ENCODE measurements around the gene PCMTD2.
"Not testable (repeated sequence)": the region's sequence is repeated elsewhere in the genome, so short reads cannot be mapped to it uniquely, and the experiment has no call there.

PCMTD2 gene

DNA sequence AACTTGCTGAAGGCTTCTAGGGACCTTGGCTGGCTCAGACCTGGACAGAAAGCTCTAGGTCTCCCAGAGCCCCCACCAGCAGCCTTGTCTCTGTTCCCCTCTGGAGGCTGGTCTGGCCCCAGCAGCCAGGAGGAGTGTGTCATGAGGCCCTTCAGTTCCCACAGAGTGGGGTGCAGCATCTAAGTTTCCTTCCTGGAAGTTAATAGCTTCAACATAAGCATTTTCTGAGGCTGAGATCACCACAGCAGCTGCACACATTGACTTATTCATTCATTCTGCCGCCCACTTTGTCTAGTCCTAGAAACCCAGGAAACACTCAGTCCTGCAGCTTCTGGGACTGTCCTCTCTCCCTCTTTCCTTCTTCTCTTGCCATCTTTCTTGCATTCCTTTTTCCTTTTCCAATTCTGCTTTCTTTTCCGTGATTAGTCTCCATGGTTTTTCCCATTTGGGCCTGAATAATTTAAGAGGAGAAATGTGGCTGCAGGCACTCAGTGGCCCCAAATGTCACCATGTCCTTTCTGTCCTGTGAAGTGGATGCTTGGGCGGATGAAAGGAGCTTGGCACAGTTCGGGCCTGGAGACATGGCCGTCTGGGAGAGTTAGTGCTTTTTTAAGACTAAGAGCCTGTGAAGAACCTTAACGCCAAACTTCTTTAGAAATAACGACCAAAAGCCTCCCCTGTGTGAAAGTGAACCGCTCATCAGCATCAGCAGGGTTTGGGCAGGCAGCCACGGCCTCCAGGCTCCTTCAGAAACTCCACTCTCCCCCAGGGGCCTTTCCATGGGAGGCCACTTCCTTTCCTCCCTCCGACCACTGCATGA is 31.0 kb upstream of the PCMTD2 start:
- DNase-seq: no peak

DNA sequence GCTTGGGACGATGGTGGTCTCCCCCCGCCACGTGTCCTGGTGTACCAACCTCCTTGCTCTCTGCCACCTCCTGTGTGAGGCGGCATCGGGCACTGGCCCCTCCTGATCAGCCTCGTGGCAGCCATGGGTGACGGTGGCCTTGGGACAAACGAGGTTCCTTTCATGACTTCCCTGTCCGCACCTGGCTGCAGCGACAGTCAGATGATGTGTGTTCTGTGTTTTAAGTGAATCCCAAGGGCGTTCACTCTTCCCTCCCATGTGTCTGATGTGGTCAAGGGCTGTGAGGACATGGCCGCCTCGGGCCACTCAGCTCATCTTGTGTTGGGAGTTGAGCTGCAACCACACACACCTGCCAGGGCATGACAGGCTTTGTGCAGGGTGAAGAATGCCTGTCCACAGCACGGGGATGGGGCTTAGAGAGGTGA is 30.4 kb upstream of the PCMTD2 start:
- no peak for DNase-seq

DNA sequence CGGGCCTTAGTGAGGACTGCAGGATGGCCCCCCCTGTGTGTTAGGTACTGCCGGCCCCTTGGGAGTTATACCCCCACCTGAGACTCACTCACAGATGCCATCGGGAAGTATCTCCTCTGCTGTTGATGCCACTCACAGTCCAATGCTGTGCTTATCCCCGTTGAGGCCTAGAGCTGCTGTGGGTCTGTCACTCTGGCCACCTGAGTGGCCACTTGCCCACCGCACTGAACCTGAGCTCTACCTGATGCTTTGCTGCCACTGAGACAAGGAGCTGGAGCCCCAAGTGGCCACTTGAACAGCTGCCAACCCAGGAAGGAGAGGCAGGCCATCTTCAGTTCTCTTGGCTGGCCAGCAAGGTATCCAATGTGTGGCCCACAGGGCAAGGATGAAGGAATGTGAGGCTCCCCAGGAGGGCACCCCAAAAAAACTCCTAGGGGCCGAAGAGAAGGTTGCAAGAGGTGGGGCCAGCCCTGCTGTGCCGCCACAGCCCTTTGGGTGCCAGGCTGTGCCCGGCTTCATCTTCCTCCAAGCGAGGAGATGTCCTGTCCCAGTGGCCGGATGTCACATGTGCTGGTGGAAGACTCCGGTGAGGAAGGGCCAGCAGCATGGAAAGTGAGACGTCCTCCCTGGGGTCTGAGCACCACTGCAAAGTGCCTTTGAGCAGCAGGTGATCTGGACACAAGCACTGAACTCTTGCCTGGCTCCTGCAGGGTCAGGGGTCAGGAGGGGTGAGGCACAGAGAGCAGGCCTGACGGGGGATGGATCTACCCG is 29.5 kb upstream of the PCMTD2 start:
- DNase-seq: no peak

DNA sequence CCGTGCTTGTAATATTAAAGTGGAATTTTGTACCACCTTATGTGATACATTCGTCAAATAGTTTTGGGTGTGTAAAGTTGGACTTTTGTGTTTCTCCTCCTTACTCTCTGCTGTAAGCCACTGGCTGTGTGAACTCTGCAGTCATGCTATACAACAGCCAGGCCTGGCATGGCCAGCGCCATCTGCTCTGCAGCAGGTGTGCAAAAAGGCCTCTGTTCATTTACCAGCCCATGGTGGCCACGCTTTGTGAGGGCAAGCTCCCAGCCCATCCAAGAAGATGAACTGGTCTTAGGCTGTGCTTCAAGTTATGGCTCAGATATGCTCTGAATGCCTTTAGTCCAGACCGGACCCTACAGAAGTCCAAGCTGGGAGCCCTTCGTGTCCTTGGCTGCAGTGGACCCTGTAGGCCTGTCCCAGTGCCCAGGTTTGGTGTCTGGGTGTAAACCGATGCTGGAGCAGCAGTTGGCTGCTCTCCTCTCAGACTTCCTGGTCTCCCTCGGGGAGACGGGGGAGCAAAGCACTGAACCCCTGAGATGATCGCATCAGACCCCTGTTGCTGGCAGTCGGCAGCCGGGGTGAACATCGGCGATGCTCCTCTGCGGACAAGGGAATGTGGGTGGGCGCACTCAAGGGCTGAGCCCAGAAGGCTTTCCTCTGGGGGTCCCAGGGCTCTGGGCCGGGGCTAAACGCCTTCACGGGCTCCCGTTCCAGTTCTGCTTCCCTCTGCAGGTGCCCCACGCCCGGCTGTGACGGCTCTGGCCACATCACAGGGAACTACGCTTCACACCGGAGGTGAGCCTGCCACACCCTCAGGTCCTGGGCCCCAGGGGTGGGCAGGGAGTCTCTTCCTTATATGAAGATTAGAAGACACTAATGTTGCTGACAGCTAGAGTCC is 28.6 kb upstream of the PCMTD2 start:
- DNase-seq: no peak

DNA sequence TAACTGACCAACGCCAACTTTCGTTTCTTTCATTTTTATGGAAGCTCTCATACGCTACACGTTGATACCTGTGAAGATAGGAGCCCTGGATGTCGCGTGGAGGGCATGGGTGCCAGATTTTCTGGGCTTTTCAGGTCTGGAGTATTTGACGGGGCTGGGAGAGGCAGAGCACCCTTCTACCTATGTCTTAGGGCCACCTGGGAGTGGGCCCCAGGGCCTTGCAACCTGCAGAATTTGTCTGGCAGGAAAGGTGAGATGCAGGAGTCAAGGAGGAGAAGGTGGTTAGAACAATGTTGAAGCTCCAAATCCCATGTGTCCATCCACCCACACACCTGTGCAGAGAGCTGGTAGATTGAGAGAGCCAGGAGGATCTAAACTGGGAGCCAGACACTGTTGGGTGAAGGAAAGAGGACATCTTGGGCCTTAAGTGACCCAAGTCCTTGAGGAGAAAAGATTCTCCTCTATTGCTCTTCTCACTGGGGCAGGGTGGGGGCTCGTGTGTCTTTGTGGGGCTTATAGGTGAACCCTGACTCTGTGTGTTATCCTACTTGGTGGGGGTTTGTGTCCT is 27.4 kb upstream of the PCMTD2 start:
- DNase-seq: no peak

DNA sequence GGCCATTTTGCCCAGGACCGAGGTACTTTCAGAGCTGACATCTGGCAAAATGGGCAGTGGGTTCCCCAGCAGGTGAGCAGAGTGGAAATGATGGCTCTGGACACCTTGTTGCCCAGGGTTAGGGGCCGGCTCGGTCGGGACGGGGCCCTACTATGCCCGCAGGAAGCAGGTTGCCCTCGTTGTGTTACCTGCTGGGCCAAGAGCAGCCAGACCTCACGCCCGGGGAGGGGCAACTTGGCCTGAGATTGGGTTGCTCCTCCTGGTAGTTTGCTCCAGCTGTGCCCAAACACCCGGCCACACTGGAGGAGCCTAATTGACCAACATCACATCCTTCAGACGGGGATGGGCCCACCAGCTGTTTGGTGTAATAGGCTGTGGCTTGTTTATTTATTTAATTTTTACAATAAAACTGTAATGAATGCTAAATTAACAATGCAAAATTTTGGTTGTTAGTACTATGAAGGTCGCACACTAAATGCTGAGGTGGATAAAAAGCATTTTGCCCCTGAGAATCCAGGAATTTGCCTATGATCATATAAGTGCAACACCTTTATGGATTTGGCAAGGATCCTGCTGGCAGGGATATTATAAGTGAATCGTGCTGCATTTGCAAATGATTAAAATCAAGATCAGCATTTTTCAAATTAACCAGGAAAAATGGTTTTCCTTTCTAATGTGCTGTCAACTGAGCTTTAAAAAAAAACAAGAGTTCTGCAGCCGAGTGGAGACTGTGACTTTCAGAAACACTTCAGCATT is 26.6 kb upstream of the PCMTD2 start:
- no peak for DNase-seq

DNA sequence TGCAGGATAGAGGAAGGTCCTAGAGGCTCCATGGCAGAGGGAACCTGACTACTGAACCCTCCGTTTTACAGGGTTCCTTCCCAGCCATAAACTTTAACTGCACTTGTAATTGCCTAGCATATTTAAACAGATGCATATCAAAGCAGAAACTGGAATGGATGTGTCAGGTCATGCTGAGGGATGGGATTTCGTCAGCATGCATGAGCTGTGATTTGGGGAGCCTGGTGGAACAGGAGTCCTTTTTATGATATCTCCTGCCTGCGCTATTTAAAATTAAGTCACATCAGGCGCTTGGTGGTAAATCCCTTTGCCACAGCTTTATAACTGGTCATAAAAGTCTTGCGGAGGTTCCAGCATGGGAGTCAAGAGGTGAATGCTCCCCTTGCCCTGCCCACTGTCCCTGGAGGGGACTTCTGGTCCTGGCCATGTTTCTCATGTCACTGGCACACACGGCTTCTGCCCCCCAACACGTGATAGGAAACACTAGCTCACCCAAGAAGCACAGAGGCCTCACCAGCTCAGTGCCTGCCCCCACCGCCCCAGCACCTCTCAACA is 26.0 kb upstream of the PCMTD2 start:
- no peak for DNase-seq

DNA sequence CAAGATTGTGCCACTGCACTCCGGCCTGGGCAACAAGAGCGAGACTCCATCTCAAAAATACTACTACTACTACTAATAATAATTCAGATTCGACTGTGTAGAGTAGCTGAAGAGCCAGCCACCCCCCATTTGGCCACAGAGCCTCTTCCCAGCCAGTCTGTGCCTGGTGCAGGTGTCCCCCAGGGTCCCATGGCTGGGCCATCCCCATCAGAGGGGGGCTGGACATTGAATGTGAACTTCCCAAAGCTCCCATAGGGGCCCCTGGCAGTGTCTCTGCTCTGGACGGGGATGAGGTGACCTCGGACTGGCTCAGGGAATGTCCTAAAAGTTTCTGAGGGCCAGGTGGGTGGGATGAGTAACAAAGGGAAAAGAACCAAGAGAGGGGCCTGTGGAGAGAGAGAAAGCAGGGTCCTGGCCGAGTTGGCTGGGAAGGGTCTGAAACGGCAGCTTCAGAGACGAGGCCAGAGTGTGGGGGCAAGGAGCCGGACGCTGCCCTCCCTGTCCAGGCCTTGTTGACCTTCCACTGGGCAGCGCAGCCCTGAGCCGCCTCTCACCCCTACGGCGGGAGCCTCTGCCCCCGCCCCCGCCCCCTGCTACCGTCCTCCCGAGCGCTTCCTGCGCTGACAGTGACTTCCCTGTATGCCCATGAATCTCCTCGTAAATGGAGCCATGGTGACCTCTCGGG is 24.9 kb upstream of the PCMTD2 start:
- DNase-seq: no peak

DNA sequence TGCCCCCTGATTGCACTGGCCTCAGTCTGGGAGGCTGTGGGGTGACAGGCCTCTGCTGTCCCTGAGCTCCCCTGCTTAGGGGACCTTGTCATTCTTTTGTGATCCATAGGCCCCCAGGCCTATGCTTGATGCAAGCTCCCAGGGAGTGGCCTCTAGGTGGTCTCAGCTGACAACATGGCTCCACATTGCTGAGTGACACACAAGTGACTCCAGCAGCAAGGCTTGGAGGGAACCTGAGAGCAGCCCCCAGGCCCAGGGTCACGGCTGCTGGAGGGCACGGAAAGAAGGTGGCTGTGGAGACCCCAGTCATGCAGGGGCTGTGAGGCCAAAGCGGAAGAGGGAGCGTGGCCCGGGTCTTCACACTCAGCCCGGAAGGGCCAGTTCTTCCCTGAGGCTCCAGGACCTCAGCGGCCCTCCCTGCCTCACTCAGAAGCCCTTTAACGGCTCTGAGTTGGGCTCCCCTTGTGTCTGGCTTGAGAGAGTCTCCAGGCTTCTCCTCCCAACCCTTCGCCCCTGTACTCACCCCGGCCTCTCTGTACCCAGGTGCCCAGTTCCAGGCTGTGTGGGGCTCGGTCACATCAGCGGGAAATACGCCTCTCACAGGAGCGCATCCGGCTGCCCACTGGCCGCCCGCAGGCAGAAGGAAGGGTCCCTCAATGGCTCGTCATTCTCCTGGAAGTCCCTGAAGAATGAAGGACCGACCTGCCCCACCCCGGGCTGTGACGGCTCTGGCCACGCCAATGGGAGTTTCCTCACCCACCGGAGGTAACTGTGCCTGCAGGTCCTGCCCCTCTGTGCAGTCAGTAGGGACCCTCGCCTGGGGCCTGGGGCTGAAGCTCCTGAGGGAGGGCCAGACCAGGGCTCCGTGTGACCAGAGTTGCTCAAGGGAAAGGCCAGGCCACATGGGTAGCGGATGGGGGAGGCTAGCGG is 23.7 kb upstream of the PCMTD2 start:
- DNase-seq: no peak

DNA sequence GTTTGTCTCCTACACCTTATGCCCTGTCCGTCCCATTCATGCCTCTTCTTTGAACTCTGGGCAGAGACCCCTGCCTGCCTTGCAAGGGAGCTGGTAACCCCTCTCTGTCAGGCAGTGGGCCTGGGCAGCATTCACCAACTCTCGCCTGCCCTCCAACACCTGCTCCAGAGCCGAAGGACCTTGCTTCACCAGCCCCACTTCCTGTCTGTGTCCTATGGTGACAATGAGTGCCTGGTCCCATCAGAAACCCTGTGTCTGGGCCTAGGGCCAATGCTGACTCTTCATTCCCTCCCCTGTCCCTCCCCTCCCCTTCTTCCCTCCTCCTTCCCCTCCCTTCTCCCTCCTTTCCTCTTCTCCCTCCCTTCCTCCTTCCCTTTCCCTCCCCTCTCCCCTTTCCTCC is 22.8 kb upstream of the PCMTD2 start:
- DNase-seq: peak; percentile 54

DNA sequence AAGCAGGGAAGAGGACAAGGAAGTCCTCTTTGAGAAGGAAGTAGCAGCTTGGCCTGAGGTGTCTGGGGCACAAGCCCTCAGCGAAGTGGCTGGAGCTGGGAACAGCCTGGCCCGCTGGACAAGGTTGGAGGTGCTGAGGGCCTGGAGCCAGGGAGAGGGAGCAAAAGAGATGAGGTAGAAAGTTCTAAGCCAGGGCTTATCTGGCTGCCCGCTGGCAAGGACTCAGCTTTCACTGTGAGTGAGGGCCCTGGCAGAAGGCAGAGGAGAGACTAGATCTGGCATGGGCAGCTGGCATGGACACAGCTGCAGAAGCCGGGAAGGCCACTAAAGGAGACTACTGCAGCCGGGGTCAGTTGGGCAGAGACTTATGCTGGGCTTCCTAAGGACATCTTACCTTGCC is 21.8 kb upstream of the PCMTD2 start:
- no peak for DNase-seq

DNA sequence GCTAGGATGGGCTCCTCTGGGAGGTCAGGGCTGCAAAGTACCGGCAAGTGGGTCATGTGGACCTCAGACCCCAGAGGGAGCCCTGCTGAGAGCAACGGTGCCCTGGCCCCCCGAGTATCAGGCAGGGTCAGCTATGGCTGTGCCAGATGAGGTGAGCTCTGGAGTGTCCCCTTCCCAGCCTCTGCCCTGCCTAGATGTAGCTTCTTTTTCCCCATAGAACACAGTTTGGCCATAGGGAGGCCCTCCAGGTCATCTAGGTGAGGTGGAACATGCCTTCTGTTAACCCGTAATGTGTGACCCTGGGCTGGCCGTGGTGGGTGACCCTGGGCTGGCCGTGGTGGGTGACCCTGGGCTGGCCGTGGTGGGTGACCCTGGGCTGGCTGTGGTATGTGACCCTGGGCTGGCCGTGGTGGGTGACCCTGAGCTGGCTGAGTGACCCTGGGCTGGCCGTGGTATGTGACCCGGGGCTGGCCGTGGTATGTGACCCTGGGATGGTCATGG is 21.2 kb upstream of the PCMTD2 start:
- no peak for DNase-seq

DNA sequence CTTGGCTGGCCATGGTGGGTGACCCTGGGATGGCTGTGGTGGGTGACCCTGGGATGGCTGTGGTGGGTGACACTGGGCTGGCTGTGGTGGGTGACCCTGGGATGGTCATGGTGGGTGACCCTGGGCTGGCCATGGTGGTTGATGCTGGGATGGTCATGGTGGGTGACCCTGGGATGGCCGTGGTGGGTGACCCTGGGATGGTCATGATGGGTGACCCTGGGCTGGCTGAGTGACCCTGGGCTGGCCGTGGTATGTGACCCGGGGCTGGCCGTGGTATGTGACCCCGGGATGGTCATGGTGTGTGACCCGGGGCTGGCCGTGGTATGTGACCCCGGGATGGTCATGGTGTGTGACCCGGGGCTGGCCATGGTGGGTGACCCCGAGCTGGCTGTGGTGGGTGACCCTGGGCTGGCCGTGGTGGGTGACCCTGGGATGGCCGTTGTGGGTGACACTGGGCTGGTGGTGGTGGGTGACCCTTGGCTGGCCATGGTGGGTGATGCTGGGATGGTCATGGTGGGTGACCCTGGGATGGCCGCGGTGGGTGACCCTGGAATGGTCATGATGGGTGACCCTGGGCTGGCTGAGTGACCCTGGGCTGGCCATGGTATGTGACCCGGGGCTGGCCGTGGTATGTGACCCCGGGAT is 20.5 kb upstream of the PCMTD2 start:
- DNase-seq: not testable (repeated sequence)

DNA sequence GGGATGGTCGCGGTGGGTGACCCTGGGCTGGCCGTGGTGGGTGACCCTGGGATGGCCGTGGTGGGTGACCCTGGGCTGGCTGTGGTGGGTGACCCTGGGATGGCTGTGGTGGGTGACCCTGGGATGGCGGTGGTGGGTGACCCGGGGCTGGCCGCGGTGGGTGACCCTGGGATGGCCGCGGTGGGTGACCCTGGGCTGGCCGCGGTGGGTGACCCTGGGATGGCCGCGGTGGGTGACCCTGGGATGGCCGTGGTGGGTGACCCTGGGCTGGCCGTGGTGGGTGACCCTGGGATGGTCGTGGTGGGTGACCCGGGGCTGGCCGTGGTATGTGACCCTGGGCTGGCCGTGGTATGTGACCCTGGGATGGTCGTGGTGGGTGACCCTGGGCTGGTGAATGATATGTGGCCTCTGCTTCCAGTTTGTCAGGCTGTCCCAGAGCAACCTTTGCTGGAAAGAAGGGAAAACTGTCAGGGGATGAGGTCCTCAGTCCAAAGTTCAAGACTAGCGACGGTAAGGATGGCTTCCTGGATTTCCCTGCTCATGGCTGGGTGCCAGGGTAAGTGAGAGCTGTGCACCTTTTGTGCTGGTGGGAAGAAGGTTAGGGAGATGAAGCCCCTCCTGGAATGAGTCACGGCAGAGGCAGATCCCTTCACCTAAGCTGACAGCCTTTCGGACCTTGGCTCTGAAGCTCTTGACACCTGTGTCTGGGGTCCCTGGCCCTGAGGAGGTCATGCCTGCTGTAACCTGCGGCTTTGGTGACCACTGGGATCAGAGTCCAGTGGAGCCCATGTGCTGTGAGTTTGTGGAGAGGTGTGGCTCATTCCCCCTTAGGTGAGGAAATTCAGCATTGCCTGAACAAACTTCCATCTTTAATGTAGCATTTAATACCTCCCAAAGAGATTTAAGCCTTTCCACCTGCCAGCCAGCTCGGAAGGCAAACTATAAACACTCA is 19.1 kb upstream of the PCMTD2 start:
- DNase-seq: no peak

DNA sequence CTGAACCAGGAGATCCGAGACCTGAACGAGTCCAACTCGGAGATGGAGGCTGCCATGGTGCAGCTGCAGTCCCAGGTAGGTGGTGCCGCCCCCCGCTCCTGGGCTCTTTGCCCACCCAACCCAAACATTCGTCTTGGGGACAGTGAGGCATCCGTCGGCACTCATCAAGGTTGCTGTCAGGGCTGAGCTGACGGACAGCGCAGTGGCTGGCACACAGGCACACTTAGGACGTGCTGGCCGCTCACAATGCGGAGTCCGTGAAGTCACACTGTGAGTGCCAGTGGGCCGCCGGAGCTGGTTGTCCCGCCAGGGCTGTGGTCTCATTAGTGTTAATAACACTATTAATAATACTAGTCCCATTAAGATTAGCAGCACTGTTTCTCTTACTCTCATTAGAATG is 18.2 kb upstream of the PCMTD2 start:
- no peak for DNase-seq

DNA sequence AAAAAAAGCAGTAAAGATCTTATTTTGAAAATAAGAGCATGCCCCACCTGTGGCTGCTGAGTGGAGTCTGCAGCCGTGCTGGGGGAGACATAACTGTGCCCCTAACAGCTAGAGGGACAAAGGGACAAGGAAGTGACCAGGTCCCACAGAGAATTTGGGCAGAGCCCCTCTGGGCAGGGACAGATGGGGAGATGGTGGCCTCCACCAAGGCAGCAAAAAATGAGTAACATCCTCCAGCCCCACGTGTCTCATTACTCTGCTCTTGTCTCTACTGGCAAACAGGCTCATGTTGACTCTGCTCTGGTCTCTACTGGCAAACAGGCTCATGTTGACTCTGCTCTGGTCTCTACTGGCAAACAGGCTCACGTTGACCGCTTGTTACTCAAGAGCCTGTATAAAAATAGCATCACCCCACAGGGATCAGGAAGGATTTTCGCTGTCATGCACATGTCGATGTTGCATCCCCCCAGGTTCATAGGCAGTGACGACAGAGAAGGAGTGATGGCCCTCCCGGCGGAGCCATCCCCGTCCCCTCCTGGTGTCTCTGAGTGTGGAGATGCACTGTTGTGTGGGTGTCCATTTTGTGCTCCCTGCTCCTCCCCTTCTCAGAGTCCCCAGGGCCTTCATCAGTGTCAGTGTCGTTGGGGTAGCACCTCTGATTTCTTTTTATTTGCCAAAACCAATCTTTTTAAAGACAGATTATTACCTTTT is 17.3 kb upstream of the PCMTD2 start:
- DNase-seq: no peak

DNA sequence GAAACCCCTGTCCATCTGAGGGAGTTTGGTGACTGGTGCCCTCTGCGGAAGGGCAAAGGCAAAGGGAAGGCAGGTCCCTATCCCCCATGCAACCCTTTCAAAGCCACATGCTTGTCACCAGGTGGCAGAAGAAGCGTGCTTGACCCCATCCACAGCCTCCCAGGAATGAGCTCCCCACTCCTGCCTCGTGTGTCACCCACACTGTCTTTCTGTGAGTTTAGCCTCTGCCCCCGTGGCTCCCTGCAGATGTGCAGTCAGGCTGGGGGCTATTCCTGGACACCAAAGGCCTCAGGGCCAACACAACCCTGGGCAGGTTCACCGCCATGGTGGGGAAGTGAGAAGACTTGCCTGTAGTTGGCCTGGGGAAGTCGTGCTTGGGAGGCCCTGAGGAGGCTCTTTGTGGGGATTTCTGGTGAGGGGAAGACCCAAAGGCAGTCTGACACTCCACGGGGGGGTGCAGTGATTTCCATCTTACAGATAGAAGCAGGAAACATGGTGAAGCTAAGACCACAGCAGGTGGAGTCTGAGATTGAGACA is 16.6 kb upstream of the PCMTD2 start:
- DNase-seq: no peak
